Activated T-helper 1 cell treated with anti-CD3 and anti-CD28 coated beads, Interleukin-12 subunit alpha, Interleukin-12 subunit beta, Interleukin-2, Interleukin-4 antibody, amounts not matched to agents 30 ng/mL and 10 ng/mL and 1 ng/mL, durations not matched to agents 14 hours and 24 hours and 36 hours (primary cell): ENCODE results near the gene SERPINA4. TPM values are rescaled to one million over a fixed set of nuclear protein-coding genes. Genes with fewer than 3 reads are reported as not detected.

Experiments used
- DNase-seq: peaks from one replicate; pipeline ENCODE4 v3.0.0; 2021; ENCODE audit warnings: low spot score
- H3K27ac Mint-ChIP-seq: one replicate; pipeline ENCODE4 v1.8.0; 2021; ENCODE audit warnings: mild to moderate bottlenecking, mixed read lengths
- H3K27me3 Mint-ChIP-seq: one replicate; pipeline ENCODE4 v1.8.0; 2022; ENCODE audit warnings: mild to moderate bottlenecking, moderate library complexity, mixed read lengths; ENCODE audit not compliant: insufficient read depth
- H3K36me3 Mint-ChIP-seq: one replicate; pipeline ENCODE4 v1.8.0; 2021; ENCODE audit warnings: low read depth, mixed read lengths
- H3K4me1 Mint-ChIP-seq: one replicate; pipeline ENCODE4 v1.8.0; 2021; ENCODE audit warnings: low read depth, mixed read lengths
- H3K4me3 Mint-ChIP-seq: one replicate; pipeline ENCODE4 v1.8.0; 2021; ENCODE audit warnings: mild to moderate bottlenecking, moderate library complexity, mixed read lengths
- H3K9me3 Mint-ChIP-seq: one replicate; pipeline ENCODE4 v1.8.0; 2021; ENCODE audit warnings: mixed read lengths
- intact Hi-C: fragments of 100-400 bp; cut with micrococcal nuclease; formaldehyde crosslinking; loops from one replicate; pipeline ENCODE4 v1.15.1; 2024
- total RNA-seq: library from RNA; stranded (reverse); gene quantifications from 2 replicates; pipeline ENCODE4 v1.2.3, GENCODE V29; 2022

Gene SERPINA4
- total RNA-seq, 1 donor from 2014 or later: not detected

DNA sequence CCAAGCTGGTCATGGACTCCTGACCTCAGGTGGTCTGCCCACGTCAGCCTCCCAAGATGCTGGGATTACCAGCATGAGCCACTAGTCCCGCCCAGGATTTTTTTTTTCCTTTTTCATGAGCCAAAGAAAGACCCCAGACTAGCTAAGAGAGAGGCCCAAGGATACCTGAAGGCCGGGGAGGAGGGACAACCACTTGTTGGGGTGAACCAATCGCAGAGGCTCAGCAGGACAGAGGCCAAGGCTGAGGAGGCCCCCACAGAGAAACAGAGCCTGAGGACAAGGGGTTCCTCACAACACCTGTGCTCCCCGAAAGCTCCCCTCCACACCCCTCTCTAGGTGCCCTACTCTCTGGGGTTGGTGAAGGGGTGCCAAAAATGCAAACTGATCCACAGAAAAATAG, 49.9 kb downstream of the SERPINA4 start:
- H3K4me3 Mint-ChIP-seq: no peak overlapping the region
- H3K4me1 Mint-ChIP-seq: no peaks in the 10 kb centered on the region
- intact Hi-C loops: no loop called here
- no peaks in the 10 kb centered on the region for H3K27me3 Mint-ChIP-seq
- peaks cover 6% of the 10 kb centered on the region for H3K9me3 Mint-ChIP-seq
- DNase-seq: no peak
- H3K27ac Mint-ChIP-seq: no peak overlapping the region
- no peaks in the 10 kb centered on the region for H3K36me3 Mint-ChIP-seq

DNA sequence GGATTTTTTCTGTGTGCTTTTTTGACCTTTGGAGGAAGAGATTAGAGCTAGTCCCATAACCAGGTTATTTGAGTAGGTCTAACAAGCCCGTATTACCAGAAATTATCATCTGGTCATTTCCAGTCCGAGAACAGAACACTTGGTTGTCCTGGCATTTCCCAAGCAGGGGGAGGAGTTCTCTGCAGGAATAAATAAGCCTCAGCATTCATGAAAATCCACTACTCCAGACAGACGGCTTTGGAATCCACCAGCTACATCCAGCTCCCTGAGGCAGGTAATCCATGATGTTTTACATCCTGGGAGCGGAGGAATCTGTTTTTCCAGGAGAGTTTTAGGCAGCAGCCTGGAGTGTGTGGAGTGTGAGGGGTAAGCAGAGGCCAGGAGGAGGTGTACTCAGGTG, 50.9 kb downstream of the SERPINA4 start, which contains the start of gene SERPINA3:
Gene SERPINA3 (plus strand): TSS at position 218 of the 400 bp plus-strand sequence. CDS start 2,051 bp downstream, outside the sequence.
- H3K27ac Mint-ChIP-seq: no peak within 1 kb of the TSS
- no peaks in the 10 kb centered on the region for H3K27me3 Mint-ChIP-seq
- no peak within 1 kb of the TSS for H3K4me3 Mint-ChIP-seq
- no peaks in the 10 kb centered on the region for H3K4me1 Mint-ChIP-seq
- DNase-seq: no peak
- no peaks in the 10 kb centered on the region for H3K36me3 Mint-ChIP-seq
- peaks cover 8% of the 10 kb centered on the region for H3K9me3 Mint-ChIP-seq
- intact Hi-C loops: no loop called here

DNA sequence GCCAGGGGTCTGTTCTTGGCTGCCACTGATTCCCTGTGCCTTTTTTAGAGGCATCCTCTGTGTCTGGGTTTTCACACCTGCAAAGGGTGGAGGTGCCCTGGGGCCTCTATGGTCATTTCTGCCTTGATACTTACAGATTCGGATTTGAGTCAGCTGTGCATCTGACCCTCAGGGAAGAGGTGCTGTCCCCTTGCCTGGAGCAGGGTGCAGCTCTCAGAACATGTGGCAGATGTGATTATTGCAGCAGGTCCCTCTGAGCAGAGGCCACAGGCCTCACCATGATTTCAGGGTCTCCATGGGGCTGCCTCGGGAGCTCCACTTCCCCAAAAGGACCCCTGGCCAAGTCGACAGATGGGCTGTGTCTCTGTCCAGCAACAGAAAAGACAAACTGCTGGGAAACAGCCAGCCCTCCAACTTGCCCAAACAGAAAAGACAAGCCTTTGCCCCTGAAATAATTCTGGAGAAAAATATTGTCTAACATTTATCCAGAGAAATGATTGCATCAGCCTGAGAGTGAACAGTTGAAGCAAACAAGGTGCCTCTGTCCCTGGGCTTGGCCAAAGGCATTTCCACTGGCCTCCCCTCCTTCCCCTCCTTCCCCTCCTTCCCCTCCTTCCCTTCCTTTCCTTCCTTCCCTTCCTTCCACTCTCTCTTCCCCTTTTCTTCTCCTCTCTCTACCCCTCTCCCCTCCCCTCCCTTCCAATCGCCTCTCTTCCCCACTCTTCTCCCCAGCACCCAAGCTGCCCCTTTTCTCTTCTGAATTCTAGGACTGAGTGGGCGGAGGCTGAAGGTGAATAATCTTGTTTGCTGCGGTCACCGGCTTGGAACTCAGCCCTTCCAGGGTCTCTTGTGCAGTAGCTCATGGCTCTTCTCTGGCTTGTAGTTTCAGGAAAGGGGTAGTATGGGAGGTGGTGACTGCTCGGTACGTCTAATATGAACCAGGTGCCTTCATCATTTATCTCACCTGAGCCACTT, 51.6 kb downstream of the SERPINA4 start:
- no peaks in the 10 kb centered on the region for H3K36me3 Mint-ChIP-seq
- no peaks in the 10 kb centered on the region for H3K4me1 Mint-ChIP-seq
- H3K27ac Mint-ChIP-seq: no peak overlapping the region
- intact Hi-C loops: no loop called here
- H3K4me3 Mint-ChIP-seq: no peak overlapping the region
- H3K9me3 Mint-ChIP-seq: peaks cover 14% of the 10 kb centered on the region
- H3K27me3 Mint-ChIP-seq: no peaks in the 10 kb centered on the region
- DNase-seq: no peak

GRCh38 chr14:94613720-94614644, 52.7 kb downstream of the SERPINA4 start:
- H3K27ac Mint-ChIP-seq: no peak overlapping the region
- intact Hi-C loops: no loop called here
- H3K9me3 Mint-ChIP-seq: peaks cover 18% of the 10 kb centered on the region
- H3K4me3 Mint-ChIP-seq: no peak overlapping the region
- no peaks in the 10 kb centered on the region for H3K36me3 Mint-ChIP-seq
- no peaks in the 10 kb centered on the region for H3K27me3 Mint-ChIP-seq
- no peak for DNase-seq
- no peaks in the 10 kb centered on the region for H3K4me1 Mint-ChIP-seq

- H3K9me3 Mint-ChIP-seq: peaks cover 18% of the 10 kb centered on the region
- intact Hi-C loops: no loop called here
- DNase-seq: no peak
- H3K27ac Mint-ChIP-seq: no peak overlapping the region
- H3K36me3 Mint-ChIP-seq: no peaks in the 10 kb centered on the region
- H3K27me3 Mint-ChIP-seq: no peaks in the 10 kb centered on the region
- H3K4me1 Mint-ChIP-seq: no peaks in the 10 kb centered on the region
- H3K4me3 Mint-ChIP-seq: no peak overlapping the region
Measured at GRCh38 chr14:94614802-94615201, 53.6 kb downstream of the SERPINA4 start.

GRCh38 chr14:94615254-94615653, 54.0 kb downstream of the SERPINA4 start:
- Mint-ChIP-seq H3K36me3 (no peaks in the 10 kb centered on the region), H3K27ac (no peak overlapping the region), H3K4me1 (no peaks in the 10 kb centered on the region), H3K4me3 (no peak overlapping the region), H3K27me3 (no peaks in the 10 kb centered on the region), H3K9me3 (peaks cover 18% of the 10 kb centered on the region)
- intact Hi-C loops: no loop called here
- no peak for DNase-seq

- H3K4me1 Mint-ChIP-seq: no peaks in the 10 kb centered on the region
- intact Hi-C loops: no loop called here
- no peak overlapping the region for H3K4me3 Mint-ChIP-seq
Measured at GRCh38 chr14:94615823-94616570, 54.8 kb downstream of the SERPINA4 start.

GRCh38 chr14:94617366-94617941, 56.2 kb downstream of the SERPINA4 start:
- Mint-ChIP-seq H3K4me1 (no peaks in the 10 kb centered on the region), H3K27me3 (no peaks in the 10 kb centered on the region), H3K4me3 (no peak overlapping the region), H3K36me3 (no peaks in the 10 kb centered on the region), H3K9me3 (peaks cover 18% of the 10 kb centered on the region), H3K27ac (no peak overlapping the region)
- no peak for DNase-seq
- intact Hi-C loops: no loop called here

More at GRCh38 chr14:94615823-94616570, 54.8 kb downstream of the SERPINA4 start:
- Mint-ChIP-seq H3K27ac (no peak overlapping the region), H3K36me3 (no peaks in the 10 kb centered on the region), H3K27me3 (no peaks in the 10 kb centered on the region), H3K9me3 (peaks cover 18% of the 10 kb centered on the region)
- no peak for DNase-seq

DNA sequence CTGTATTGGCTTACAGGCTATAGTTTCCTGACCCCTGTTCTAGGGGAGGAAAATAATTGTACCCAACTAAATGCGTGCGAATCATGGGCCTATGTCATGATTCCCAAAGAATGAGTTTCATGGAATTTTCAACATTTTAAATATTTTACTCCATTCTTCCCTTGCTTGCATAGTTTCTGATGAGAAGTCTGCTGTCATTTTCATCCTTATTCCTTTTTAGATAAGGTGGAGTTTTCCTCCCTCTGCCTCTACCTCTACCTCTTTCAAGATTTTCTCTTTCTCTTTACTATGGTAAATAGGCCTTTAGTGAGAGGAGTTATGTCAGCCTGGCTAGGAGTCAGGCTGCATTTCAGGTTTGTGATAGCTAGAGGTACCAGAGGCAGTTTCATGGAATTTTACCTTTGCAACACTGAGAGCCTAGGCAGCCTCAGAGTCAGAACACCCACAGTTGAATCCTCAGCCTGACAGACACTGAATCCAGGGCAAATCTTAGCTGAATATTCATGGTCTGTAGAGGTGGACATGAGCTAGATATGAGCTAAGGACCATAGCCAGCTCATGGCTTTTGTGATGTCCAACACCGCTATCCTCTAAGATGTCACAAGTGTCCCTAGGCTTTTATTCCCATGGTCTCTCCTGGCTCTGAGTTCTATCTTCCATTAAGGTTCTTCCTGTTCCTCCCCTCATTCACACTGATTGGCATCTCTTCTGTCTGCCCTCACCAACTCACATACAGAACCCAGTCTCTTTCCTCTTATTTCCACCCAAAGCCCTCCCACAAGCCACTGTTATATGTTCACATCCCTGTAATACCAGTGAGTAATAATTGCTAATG, 57.0 kb downstream of the SERPINA4 start:
- H3K4me1 Mint-ChIP-seq: no peaks in the 10 kb centered on the region
- no peaks in the 10 kb centered on the region for H3K36me3 Mint-ChIP-seq
- no peak overlapping the region for H3K27ac Mint-ChIP-seq
- peaks cover 18% of the 10 kb centered on the region for H3K9me3 Mint-ChIP-seq
- H3K4me3 Mint-ChIP-seq: no peak overlapping the region
- no peaks in the 10 kb centered on the region for H3K27me3 Mint-ChIP-seq
- intact Hi-C loops: no loop called here
- DNase-seq: no peak

GRCh38 chr14:94619297-94619696, 58.1 kb downstream of the SERPINA4 start:
- DNase-seq: no peak
- Mint-ChIP-seq H3K4me1 (no peaks in the 10 kb centered on the region), H3K27me3 (no peaks in the 10 kb centered on the region), H3K27ac (no peak overlapping the region), H3K4me3 (no peak overlapping the region), H3K9me3 (peaks cover 18% of the 10 kb centered on the region), H3K36me3 (no peaks in the 10 kb centered on the region)
- intact Hi-C loops: no loop called here
